Lung microvascular endothelial cell (primary cell): Measurements from ENCODE around the gene ZNF41. TPM values are rescaled to one million over a fixed set of nuclear protein-coding genes. Genes with fewer than 3 reads are reported as not detected.
"Not testable (repeated sequence)": the region's sequence is repeated elsewhere in the genome, so short reads cannot be mapped to it uniquely, and the experiment has no call there.

ENCODE experiments used
- DNase-seq, 2 donors: peaks; one replicate each; pipeline versions ENCODE4 v3.0.0 to v3.0.0-alpha.2; 2010; ENCODE audit warnings: low read depth in 2 of 2
- total RNA-seq: library from RNA; depleted of rRNA; stranded (reverse); fragments of >200 nt; gene quantifications from 2 replicates; pipeline ENCODE4 v1.2.1, GENCODE V29; 2014

ZNF41 gene
- total RNA-seq, 1 donor from 2014 or later: 5.8 TPM

GRCh38 chrX:47492133-47492532, 9.1 kb upstream of the ZNF41 start:
- DNase-seq: not testable (repeated sequence)

GRCh38 chrX:47489507-47490275, 6.7 kb upstream of the ZNF41 start:
- DNase-seq: no peak

- DNase-seq: no peak
Observed at GRCh38 chrX:47484885-47485284, 1.9 kb upstream of the ZNF41 start.

- DNase-seq: peak; percentile 74 to 88
Observed at GRCh38 chrX:47483306-47484268, 565 bp upstream of the ZNF41 start.

- no peak for DNase-seq
Observed at GRCh38 chrX:47482065-47482511, 934 bp downstream of the ZNF41 start.

GRCh38 chrX:47481160-47481559, 1.9 kb downstream of the ZNF41 start:
- no peak for DNase-seq

- no peak for DNase-seq
Observed at GRCh38 chrX:47480576-47480975, 2.4 kb downstream of the ZNF41 start.

GRCh38 chrX:47475476-47475875, 7.5 kb downstream of the ZNF41 start:
- DNase-seq: no peak

GRCh38 chrX:47467106-47467505, 15.9 kb downstream of the ZNF41 start:
- no peak for DNase-seq

- no peak for DNase-seq
Observed at GRCh38 chrX:47460561-47460960, 22.5 kb downstream of the ZNF41 start.

- DNase-seq: no peak
Observed at GRCh38 chrX:47458528-47458927, 24.5 kb downstream of the ZNF41 start.

- DNase-seq: no peak
Observed at GRCh38 chrX:47456080-47456479, 26.9 kb downstream of the ZNF41 start.

GRCh38 chrX:47452112-47452511, 30.9 kb downstream of the ZNF41 start:
- DNase-seq: no peak

GRCh38 chrX:47448165-47448806, 34.7 kb downstream of the ZNF41 start:
- DNase-seq: no peak

- no peak for DNase-seq
Observed at GRCh38 chrX:47447607-47448006, 35.4 kb downstream of the ZNF41 start.

GRCh38 chrX:47446971-47447370, 36.1 kb downstream of the ZNF41 start:
- DNase-seq: no peak

GRCh38 chrX:47446431-47446830, 36.6 kb downstream of the ZNF41 start:
- no peak for DNase-seq

GRCh38 chrX:47430925-47431324, 52.1 kb downstream of the ZNF41 start:
- DNase-seq: no peak

GRCh38 chrX:47422444-47422843, 60.6 kb downstream of the ZNF41 start:
- no peak for DNase-seq

GRCh38 chrX:47420962-47421361, 62.1 kb downstream of the ZNF41 start:
- no peak for DNase-seq

- no peak for DNase-seq
Observed at GRCh38 chrX:47420265-47420664, 62.8 kb downstream of the ZNF41 start.

GRCh38 chrX:47413179-47413594, 69.8 kb downstream of the ZNF41 start:
- DNase-seq: no peak
